ENCODE results near the gene XYLT1. TPM values are rescaled to one million over a fixed set of nuclear protein-coding genes. Genes with fewer than 3 reads are reported as not detected.

XYLT1 gene
- polyA plus RNA-seq, 1 donor from 2014 or later = 3.3 TPM

DNA sequence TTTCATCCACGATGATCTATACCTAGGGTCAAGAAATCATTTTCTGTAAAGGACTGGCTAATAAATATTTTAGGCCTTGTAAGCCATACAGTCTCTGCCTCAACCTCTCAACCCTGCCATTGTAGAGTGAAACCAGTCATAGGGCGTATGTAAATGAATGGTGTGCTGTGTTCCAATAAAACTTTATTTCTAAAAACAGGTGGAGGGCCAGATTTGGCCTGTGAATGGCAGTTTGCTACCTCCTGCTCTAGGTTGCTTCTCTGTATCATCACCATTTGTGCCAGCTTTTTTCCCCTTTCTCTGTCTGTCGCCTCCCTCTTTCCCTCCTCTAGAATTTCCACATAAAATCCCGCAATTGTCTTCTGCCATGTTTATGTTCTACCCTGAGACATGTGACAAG, 181.7 kb downstream of the XYLT1 start:
- Histone ChIP-seq H3K4me2 (ENCODE audit: low read length) (no peak overlapping the region), H3K9me2 (ENCODE audit: insufficient read depth, low read length) (no peaks in the 10 kb centered on the region)

GRCh38 chr16:17287166-17287800, 183.5 kb downstream of the XYLT1 start:
- H3K36me3 ChIP-seq (ENCODE audit: insufficient read depth, low read length) = no peaks in the 10 kb centered on the region
- H3K27me3 ChIP-seq (ENCODE audit: insufficient read depth, low read depth, low read length) = no peaks in the 10 kb centered on the region
- H2AFZ ChIP-seq (ENCODE audit: low read depth, low read length) = no peak overlapping the region
- peaks cover 3% of the 10 kb centered on the region for H3K79me2 ChIP-seq (replicated peaks; ENCODE audit: insufficient read depth, low read length)
- H3K27ac ChIP-seq (ENCODE audit: low read length) = no peak overlapping the region
- no peaks in the 10 kb centered on the region for H3K9me3 ChIP-seq (ENCODE audit: low read length)
- H3K9ac ChIP-seq (ENCODE audit: low read length) = no peak overlapping the region
- H3K9me2 ChIP-seq (ENCODE audit: insufficient read depth, low read length) = no peaks in the 10 kb centered on the region
- H4K20me1 ChIP-seq (ENCODE audit: insufficient read depth) = no peaks in the 10 kb centered on the region
- TF ChIP-seq SMC3 (conservative IDR thresholded peaks at IDR 0.05; ENCODE audit: poor library complexity) (no peak), EP300 (conservative IDR thresholded peaks at IDR 0.05; ENCODE audit: poor library complexity, severe bottlenecking) (no peak), RAD21 (conservative IDR thresholded peaks at IDR 0.05) (no peak)
- H3K4me3 ChIP-seq (ENCODE audit: low read length) = no peak overlapping the region
- no peaks in the 10 kb centered on the region for H3F3A ChIP-seq (ENCODE audit: insufficient read depth, low read length, poor library complexity, severe bottlenecking)
- no peak overlapping the region for H3K4me2 ChIP-seq (ENCODE audit: low read length)

More for the DNA sequence above, 181.7 kb downstream of the XYLT1 start:
- H3K9me3 ChIP-seq (ENCODE audit: low read length) = no peaks in the 10 kb centered on the region
- peaks cover 2% of the 10 kb centered on the region for H3K79me2 ChIP-seq (replicated peaks; ENCODE audit: insufficient read depth, low read length)
- no peaks in the 10 kb centered on the region for H3K36me3 ChIP-seq (ENCODE audit: insufficient read depth, low read length)
- no peak overlapping the region for H3K27ac ChIP-seq (ENCODE audit: low read length)
- no peaks in the 10 kb centered on the region for H3K27me3 ChIP-seq (ENCODE audit: insufficient read depth, low read depth, low read length)
- H2AFZ ChIP-seq (ENCODE audit: low read depth, low read length) = no peak overlapping the region
- no peaks in the 10 kb centered on the region for H4K20me1 ChIP-seq (ENCODE audit: insufficient read depth)
- TF ChIP-seq EP300 (conservative IDR thresholded peaks at IDR 0.05; ENCODE audit: poor library complexity, severe bottlenecking) (no peak), EZH2 (IDR thresholded peaks at IDR 0.05; ENCODE audit: borderline replicate concordance, insufficient read depth, low read length, poor library complexity, severe bottlenecking) (no peak), RAD21 (conservative IDR thresholded peaks at IDR 0.05) (no peak), POLR2AphosphoS5 (IDR thresholded peaks at IDR 0.05) (no peak), SMC3 (conservative IDR thresholded peaks at IDR 0.05; ENCODE audit: poor library complexity) (no peak), TAF1 (IDR thresholded peaks at IDR 0.05; ENCODE audit: low read depth) (no peak), MXI1 (conservative IDR thresholded peaks at IDR 0.05; ENCODE audit: poor library complexity, severe bottlenecking) (no peak)
- TF ChIP-seq, protein P1, sequence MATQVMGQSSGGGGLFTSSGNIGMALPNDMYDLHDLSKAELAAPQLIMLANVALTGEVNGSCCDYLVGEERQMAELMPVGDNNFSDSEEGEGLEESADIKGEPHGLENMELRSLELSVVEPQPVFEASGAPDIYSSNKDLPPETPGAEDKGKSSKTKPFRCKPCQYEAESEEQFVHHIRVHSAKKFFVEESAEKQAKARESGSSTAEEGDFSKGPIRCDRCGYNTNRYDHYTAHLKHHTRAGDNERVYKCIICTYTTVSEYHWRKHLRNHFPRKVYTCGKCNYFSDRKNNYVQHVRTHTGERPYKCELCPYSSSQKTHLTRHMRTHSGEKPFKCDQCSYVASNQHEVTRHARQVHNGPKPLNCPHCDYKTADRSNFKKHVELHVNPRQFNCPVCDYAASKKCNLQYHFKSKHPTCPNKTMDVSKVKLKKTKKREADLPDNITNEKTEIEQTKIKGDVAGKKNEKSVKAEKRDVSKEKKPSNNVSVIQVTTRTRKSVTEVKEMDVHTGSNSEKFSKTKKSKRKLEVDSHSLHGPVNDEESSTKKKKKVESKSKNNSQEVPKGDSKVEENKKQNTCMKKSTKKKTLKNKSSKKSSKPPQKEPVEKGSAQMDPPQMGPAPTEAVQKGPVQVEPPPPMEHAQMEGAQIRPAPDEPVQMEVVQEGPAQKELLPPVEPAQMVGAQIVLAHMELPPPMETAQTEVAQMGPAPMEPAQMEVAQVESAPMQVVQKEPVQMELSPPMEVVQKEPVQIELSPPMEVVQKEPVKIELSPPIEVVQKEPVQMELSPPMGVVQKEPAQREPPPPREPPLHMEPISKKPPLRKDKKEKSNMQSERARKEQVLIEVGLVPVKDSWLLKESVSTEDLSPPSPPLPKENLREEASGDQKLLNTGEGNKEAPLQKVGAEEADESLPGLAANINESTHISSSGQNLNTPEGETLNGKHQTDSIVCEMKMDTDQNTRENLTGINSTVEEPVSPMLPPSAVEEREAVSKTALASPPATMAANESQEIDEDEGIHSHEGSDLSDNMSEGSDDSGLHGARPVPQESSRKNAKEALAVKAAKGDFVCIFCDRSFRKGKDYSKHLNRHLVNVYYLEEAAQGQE (IDR thresholded peaks at IDR 0.05; ENCODE audit: borderline replicate concordance) = no peak
- no peak overlapping the region for H3K4me3 ChIP-seq (ENCODE audit: low read length)
- no peak overlapping the region for H3K9ac ChIP-seq (ENCODE audit: low read length)
- H3F3A ChIP-seq (ENCODE audit: insufficient read depth, low read length, poor library complexity, severe bottlenecking) = no peaks in the 10 kb centered on the region

GRCh38 chr16:17286443-17286842, 184.3 kb downstream of the XYLT1 start:
- Histone ChIP-seq H3K9ac (ENCODE audit: low read length) (no peak overlapping the region), H4K20me1 (ENCODE audit: insufficient read depth) (no peaks in the 10 kb centered on the region), H3K27ac (ENCODE audit: low read length) (no peak overlapping the region), H3K4me3 (ENCODE audit: low read length) (no peak overlapping the region), H3K36me3 (ENCODE audit: insufficient read depth, low read length) (no peaks in the 10 kb centered on the region), H3K9me2 (ENCODE audit: insufficient read depth, low read length) (no peaks in the 10 kb centered on the region), H3K79me2 (replicated peaks; ENCODE audit: insufficient read depth, low read length) (peaks cover 3% of the 10 kb centered on the region), H2AFZ (ENCODE audit: low read depth, low read length) (no peak overlapping the region), H3K4me2 (ENCODE audit: low read length) (no peak overlapping the region), H3K27me3 (ENCODE audit: insufficient read depth, low read depth, low read length) (no peaks in the 10 kb centered on the region), H3F3A (ENCODE audit: insufficient read depth, low read length, poor library complexity, severe bottlenecking) (no peaks in the 10 kb centered on the region), H3K9me3 (ENCODE audit: low read length) (no peaks in the 10 kb centered on the region)
- TF ChIP-seq EP300 (conservative IDR thresholded peaks at IDR 0.05; ENCODE audit: poor library complexity, severe bottlenecking) (no peak), RAD21 (conservative IDR thresholded peaks at IDR 0.05) (no peak), EZH2 (IDR thresholded peaks at IDR 0.05; ENCODE audit: borderline replicate concordance, insufficient read depth, low read length, poor library complexity, severe bottlenecking) (no peak), POLR2AphosphoS5 (IDR thresholded peaks at IDR 0.05) (no peak), TAF1 (IDR thresholded peaks at IDR 0.05; ENCODE audit: low read depth) (no peak), SMC3 (conservative IDR thresholded peaks at IDR 0.05; ENCODE audit: poor library complexity) (no peak), MXI1 (conservative IDR thresholded peaks at IDR 0.05; ENCODE audit: poor library complexity, severe bottlenecking) (no peak)
- TF ChIP-seq, protein P2, sequence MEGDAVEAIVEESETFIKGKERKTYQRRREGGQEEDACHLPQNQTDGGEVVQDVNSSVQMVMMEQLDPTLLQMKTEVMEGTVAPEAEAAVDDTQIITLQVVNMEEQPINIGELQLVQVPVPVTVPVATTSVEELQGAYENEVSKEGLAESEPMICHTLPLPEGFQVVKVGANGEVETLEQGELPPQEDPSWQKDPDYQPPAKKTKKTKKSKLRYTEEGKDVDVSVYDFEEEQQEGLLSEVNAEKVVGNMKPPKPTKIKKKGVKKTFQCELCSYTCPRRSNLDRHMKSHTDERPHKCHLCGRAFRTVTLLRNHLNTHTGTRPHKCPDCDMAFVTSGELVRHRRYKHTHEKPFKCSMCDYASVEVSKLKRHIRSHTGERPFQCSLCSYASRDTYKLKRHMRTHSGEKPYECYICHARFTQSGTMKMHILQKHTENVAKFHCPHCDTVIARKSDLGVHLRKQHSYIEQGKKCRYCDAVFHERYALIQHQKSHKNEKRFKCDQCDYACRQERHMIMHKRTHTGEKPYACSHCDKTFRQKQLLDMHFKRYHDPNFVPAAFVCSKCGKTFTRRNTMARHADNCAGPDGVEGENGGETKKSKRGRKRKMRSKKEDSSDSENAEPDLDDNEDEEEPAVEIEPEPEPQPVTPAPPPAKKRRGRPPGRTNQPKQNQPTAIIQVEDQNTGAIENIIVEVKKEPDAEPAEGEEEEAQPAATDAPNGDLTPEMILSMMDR (IDR thresholded peaks at IDR 0.05; ENCODE audit: poor library complexity, severe bottlenecking) = no peak
- TF ChIP-seq, protein P1 (IDR thresholded peaks at IDR 0.05; ENCODE audit: borderline replicate concordance) = no peak
